Stimulated activated CD8-positive, alpha-beta memory T cell treated with anti-CD3 and anti-CD28 coated beads, Interleukin-15, amount 100 ng/mL, for 4 hours (primary cell): ENCODE measurements around the gene ARFRP1.
A peak's percentile ranks its signal among the peaks of the same experiment; 100 is the strongest.

Experiments used
- DNase-seq, 2 donors: peaks; one replicate each; pipeline ENCODE4 v3.0.0-alpha.2; 2020; ENCODE audit warnings: low read depth in 2 of 2

The ARFRP1 gene

GRCh38 chr20:63707558-63708300 lies at the start of gene ARFRP1, which contains the start of gene ZGPAT:
TSS of gene ARFRP1 (minus strand) at chr20:63707976. CDS start at chr20:63707091, 885 bp downstream.
TSS of gene ZGPAT (plus strand) at chr20:63708039. CDS start at chr20:63708581, 542 bp downstream.
- peak; percentile 71 to 77 for DNase-seq

- no peak for DNase-seq
Observed at GRCh38 chr20:63756648-63756991, 48.8 kb upstream of the ARFRP1 start.

- no peak for DNase-seq
Observed at GRCh38 chr20:63755933-63756647, 48.3 kb upstream of the ARFRP1 start.

GRCh38 chr20:63754008-63754407 lies 46.2 kb upstream of the ARFRP1 start:
- no peak for DNase-seq

GRCh38 chr20:63753381-63753780 lies 45.6 kb upstream of the ARFRP1 start:
- DNase-seq, result no peak

GRCh38 chr20:63752411-63753101 lies 44.8 kb upstream of the ARFRP1 start:
- DNase-seq, result no peak

GRCh38 chr20:63751471-63752271 lies 43.9 kb upstream of the ARFRP1 start:
- no peak for DNase-seq

- no peak for DNase-seq
Observed at GRCh38 chr20:63750807-63751470, 43.2 kb upstream of the ARFRP1 start.

- no peak for DNase-seq
Observed at GRCh38 chr20:63749597-63750508, 42.1 kb upstream of the ARFRP1 start.

GRCh38 chr20:63748934-63749270 lies 41.1 kb upstream of the ARFRP1 start:
- no peak for DNase-seq

GRCh38 chr20:63748070-63748933 lies 40.5 kb upstream of the ARFRP1 start:
- DNase-seq, result no peak

GRCh38 chr20:63747622-63748069 lies 39.9 kb upstream of the ARFRP1 start:
- no peak for DNase-seq

GRCh38 chr20:63746751-63747315 lies 39.1 kb upstream of the ARFRP1 start:
- DNase-seq, result no peak

- no peak for DNase-seq
Observed at GRCh38 chr20:63745961-63746731, 38.4 kb upstream of the ARFRP1 start.

- no peak for DNase-seq
Observed at GRCh38 chr20:63745424-63745805, 37.6 kb upstream of the ARFRP1 start.

- no peak for DNase-seq
Observed at GRCh38 chr20:63744574-63745423, 37.0 kb upstream of the ARFRP1 start.

GRCh38 chr20:63744158-63744557 lies 36.4 kb upstream of the ARFRP1 start:
- no peak for DNase-seq
